CD4-positive, alpha-beta T cell (primary cell): ENCODE measurements around the gene KRTAP4-9. TPM values are rescaled to one million over a fixed set of nuclear protein-coding genes. Genes with fewer than 3 reads are reported as not detected.

Source experiments
- ATAC-seq: fragments of 200-7000 bp; cut with Tn5 transposase; one replicate; pipeline ENCODE4 v1.10.0; 2022; ENCODE audit warnings: mild to moderate bottlenecking; ENCODE audit not compliant: poor library complexity
- CTCF ChIA-PET: fragments of 350-600 bp; sonication (Branson Sonifier 250); formaldehyde crosslinking; loops from one replicate; lab custom pipeline; 2021; ENCODE audit warnings: antibody characterized with exemption, inconsistent platforms; lab: Charles Lee
- POLR2A ChIA-PET: fragments of 350-600 bp; sonication (Branson Sonifier 250); formaldehyde crosslinking; loops from one replicate; lab custom pipeline; 2021; ENCODE audit warnings: antibody characterized with exemption, inconsistent platforms; lab: Charles Lee
- DNase-seq, 14 experiments: peaks; one replicate each; pipeline ENCODE4 v3.0.0-alpha.2; 2013 to 2020; ENCODE audit warnings: mixed read lengths in 2 of 14
- H3K27ac ChIP-seq, 2 donors: one replicate each; pipeline versions ENCODE4 v1.5.1 to v1.7.0; 2013; ENCODE audit warnings: low read length in 2 of 2, low read depth in 1 of 2, mild to moderate bottlenecking in 1 of 2
- H3K27me3 ChIP-seq, 2 experiments: 1 replicate in 1 of 2; 2 replicates in 1 of 2; pipeline versions ENCODE4 v1.6.1 to v1.7.0; 2013; ENCODE audit warnings: low read length in 2 of 2, control low read depth in 1 of 2, mild to moderate bottlenecking in 1 of 2, moderate library complexity in 1 of 2; ENCODE audit not compliant: insufficient read depth in 2 of 2, control insufficient read depth in 1 of 2
- H3K36me3 ChIP-seq: one replicate; pipeline ENCODE4 v1.6.1; 2013; ENCODE audit warnings: low read length, control low read depth; ENCODE audit not compliant: insufficient read depth
- H3K4me1 ChIP-seq: one replicate; pipeline ENCODE4 v1.6.1; 2013; ENCODE audit warnings: low read length, control low read depth; ENCODE audit not compliant: insufficient read depth
- H3K4me3 ChIP-seq: one replicate; pipeline ENCODE4 v1.5.1; 2013; ENCODE audit warnings: mild to moderate bottlenecking, low read length, moderate library complexity
- H3K9me3 ChIP-seq, 2 experiments: 1 replicate in 1 of 2; 2 replicates in 1 of 2; pipeline versions ENCODE4 v1.6.1 to v1.7.0; 2013; ENCODE audit warnings: low read length in 2 of 2, mild to moderate bottlenecking in 2 of 2, control low read depth in 1 of 2, moderate library complexity in 1 of 2; ENCODE audit not compliant: control insufficient read depth in 1 of 2, insufficient read depth in 1 of 2
- H3K27ac Mint-ChIP-seq: one replicate; pipeline ENCODE4 v1.8.0; 2020; ENCODE audit warnings: mixed read lengths
- H3K27me3 Mint-ChIP-seq: one replicate; pipeline ENCODE4 v1.8.0; 2021; ENCODE audit warnings: mixed read lengths
- H3K36me3 Mint-ChIP-seq: one replicate; pipeline ENCODE4 v1.8.0; 2021; ENCODE audit warnings: low read depth, mixed read lengths
- H3K4me1 Mint-ChIP-seq: one replicate; pipeline ENCODE4 v1.8.0; 2021; ENCODE audit warnings: low read depth, mixed read lengths
- H3K4me3 Mint-ChIP-seq: one replicate; pipeline ENCODE4 v1.8.0; 2020; ENCODE audit warnings: mild to moderate bottlenecking, mixed read lengths
- H3K9me3 Mint-ChIP-seq: one replicate; pipeline ENCODE4 v1.8.0; 2020; ENCODE audit warnings: mixed read lengths
- CTCF ChIP-seq: fragments of 200-600 bp; IDR thresholded peaks from one replicate; pipeline ENCODE4 v1.8.0; 2022; ENCODE audit warnings: antibody characterized with exemption, mild to moderate bottlenecking
- intact Hi-C, 2 experiments: fragments of 100-400 bp; cut with DNase I in 1 of 2; cut with micrococcal nuclease in 1 of 2; formaldehyde crosslinking; loops; one replicate each; pipeline versions ENCODE4 v1.15.1 to v1.9.0; 2023 to 2025; cut with DNase I, micrococcal nuclease
- total RNA-seq, 174 experiments: library from RNA in 2 of 174; stranded (reverse) in 2 of 174; gene quantifications; one replicate each; pipeline ENCODE4 v1.2.3 and lab custom pipeline; 2021 to 2026

The KRTAP4-9 gene
- total RNA-seq, 2 experiments from 2014 or later, result not detected

DNA sequence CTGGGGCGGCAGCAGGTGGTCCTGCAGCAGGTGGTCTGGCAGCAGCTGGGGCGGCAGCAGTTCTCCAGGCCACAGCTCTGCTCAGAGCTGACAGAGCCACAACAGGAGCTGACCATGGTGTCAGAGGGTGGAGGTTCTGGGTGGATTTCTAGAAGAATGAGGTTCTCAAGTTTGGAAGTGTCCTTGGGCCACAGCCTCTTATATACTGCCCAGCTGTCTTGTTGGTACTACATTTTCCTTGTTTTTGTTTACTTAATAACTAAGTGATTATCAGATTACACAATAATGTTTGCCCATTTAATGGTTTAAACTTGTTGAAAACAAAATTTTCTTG lies 44.4 kb downstream of the KRTAP4-9 start, which contains the start of gene KRTAP4-5:
TSS of gene KRTAP4-5 (minus strand) at position 174 of the 334 bp plus-strand sequence. CDS start at position 116, 58 bp downstream.
- no peak for TF ChIP-seq CTCF
- no peaks in the 10 kb centered on the region for H3K27me3 ChIP-seq
- H3K27me3 Mint-ChIP-seq, result peaks cover 13% of the 10 kb centered on the region
- H3K4me3 Mint-ChIP-seq, result no peak within 1 kb of the TSS
- no peaks in the 10 kb centered on the region for H3K9me3 ChIP-seq
- DNase-seq (no peak), ATAC-seq (no peak)
- H3K27ac ChIP-seq, result no peak within 1 kb of the TSS
- ChIA-PET CTCF (no interaction called here), POLR2A (no interaction called here)
- H3K4me3 ChIP-seq, result no peak within 1 kb of the TSS
- intact Hi-C loops, result no loop called here
- no peaks in the 10 kb centered on the region for H3K4me1 ChIP-seq
- peaks cover 4% of the 10 kb centered on the region for H3K4me1 Mint-ChIP-seq
- no peak within 1 kb of the TSS for H3K27ac Mint-ChIP-seq
- no peaks in the 10 kb centered on the region for H3K9me3 Mint-ChIP-seq
- no peaks in the 10 kb centered on the region for H3K36me3 Mint-ChIP-seq
- no peaks in the 10 kb centered on the region for H3K36me3 ChIP-seq

DNA sequence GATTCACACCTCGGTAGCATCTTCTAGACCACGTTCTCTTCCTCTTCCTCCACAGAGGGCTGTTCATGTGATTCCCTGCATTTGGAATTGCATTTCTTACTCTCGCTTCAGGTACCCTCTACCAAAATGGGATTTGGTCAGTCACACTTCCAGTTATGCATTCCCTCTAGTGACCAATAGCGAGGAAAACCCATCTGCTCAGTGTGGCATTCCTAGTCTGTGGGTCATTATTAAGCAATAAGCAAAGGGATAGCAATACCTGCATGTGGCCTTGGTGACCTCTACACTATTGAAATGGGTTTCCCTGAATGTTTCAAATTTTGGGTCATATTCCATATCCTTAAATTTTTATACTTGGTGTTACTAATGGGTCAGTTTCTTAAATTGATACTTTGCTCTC lies 44.8 kb downstream of the KRTAP4-9 start:
- no peak overlapping the region for H3K4me3 ChIP-seq
- TF ChIP-seq CTCF, result no peak
- intact Hi-C loops, result no loop called here
- H3K9me3 Mint-ChIP-seq, result no peaks in the 10 kb centered on the region
- no peaks in the 10 kb centered on the region for H3K36me3 Mint-ChIP-seq
- POLR2A ChIA-PET, result no interaction called here
- ATAC-seq, result no peak
- CTCF ChIA-PET, result no interaction called here
- no peak overlapping the region for H3K27ac Mint-ChIP-seq
- H3K4me1 Mint-ChIP-seq, result peaks cover 4% of the 10 kb centered on the region
- no peaks in the 10 kb centered on the region for H3K36me3 ChIP-seq
- no peak for DNase-seq
- H3K27me3 ChIP-seq, result no peaks in the 10 kb centered on the region
- no peaks in the 10 kb centered on the region for H3K4me1 ChIP-seq
- H3K27me3 Mint-ChIP-seq, result peaks cover 13% of the 10 kb centered on the region
- no peak overlapping the region for H3K27ac ChIP-seq
- no peak overlapping the region for H3K4me3 Mint-ChIP-seq
- H3K9me3 ChIP-seq, result no peaks in the 10 kb centered on the region

DNA sequence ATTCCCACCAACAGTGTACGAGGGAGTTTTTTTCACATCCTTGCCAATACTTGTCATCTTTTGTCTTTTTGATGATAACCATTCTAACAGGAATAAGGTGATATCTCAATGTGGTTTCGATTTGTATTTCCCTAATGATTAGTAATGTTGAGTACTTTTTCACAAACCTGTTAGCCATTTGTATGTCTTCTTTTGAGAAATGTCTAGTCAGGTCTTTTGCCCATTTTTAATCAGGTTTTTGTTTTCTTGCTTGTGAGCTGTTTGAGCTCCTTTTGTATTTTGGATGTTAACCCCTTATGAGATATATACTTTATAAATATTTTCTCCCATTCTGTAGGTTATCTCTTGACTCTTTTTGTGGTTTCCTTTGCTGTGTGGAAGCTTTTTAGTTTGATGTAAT lies 46.3 kb downstream of the KRTAP4-9 start:
- Histone ChIP-seq H3K4me3 (no peak overlapping the region), H3K4me1 (no peaks in the 10 kb centered on the region), H3K9me3 (no peaks in the 10 kb centered on the region), H3K27me3 (no peaks in the 10 kb centered on the region), H3K36me3 (no peaks in the 10 kb centered on the region), H3K27ac (no peak overlapping the region)
- H3K9me3 Mint-ChIP-seq, result no peaks in the 10 kb centered on the region
- ATAC-seq, result no peak
- H3K4me1 Mint-ChIP-seq, result peaks cover 4% of the 10 kb centered on the region
- no peak for TF ChIP-seq CTCF
- H3K27me3 Mint-ChIP-seq, result peaks cover 18% of the 10 kb centered on the region
- no peak overlapping the region for H3K4me3 Mint-ChIP-seq
- no peak for DNase-seq
- no peaks in the 10 kb centered on the region for H3K36me3 Mint-ChIP-seq
- H3K27ac Mint-ChIP-seq, result no peak overlapping the region
- intact Hi-C loops, result no loop called here
- CTCF ChIA-PET, result no interaction called here
- POLR2A ChIA-PET, result interaction anchor here (0.7 kb wide), 1 partner anchor 27 kb away, joined by 3 read pairs; the partner anchor contains the start of gene KRTAP4-12
